ENCODE results near the gene PGGT1B.

- no peak for TF ChIP-seq CTCF (IDR thresholded peaks at IDR 0.05)
- no peak for TF ChIP-seq POLR2A (IDR thresholded peaks at IDR 0.05)
Measured at GRCh38 chr5:115282131-115282530, 19.5 kb upstream of the PGGT1B start.
